NCI-H128 (cell line): ENCODE measurements around the gene TNFAIP3.

Experiments used
- DNase-seq: peaks from one replicate; lab custom pipeline; 2025; ENCODE audit not compliant: unreplicated experiment; lab: John Stamatoyannopoulos, UW

TNFAIP3 gene

DNA sequence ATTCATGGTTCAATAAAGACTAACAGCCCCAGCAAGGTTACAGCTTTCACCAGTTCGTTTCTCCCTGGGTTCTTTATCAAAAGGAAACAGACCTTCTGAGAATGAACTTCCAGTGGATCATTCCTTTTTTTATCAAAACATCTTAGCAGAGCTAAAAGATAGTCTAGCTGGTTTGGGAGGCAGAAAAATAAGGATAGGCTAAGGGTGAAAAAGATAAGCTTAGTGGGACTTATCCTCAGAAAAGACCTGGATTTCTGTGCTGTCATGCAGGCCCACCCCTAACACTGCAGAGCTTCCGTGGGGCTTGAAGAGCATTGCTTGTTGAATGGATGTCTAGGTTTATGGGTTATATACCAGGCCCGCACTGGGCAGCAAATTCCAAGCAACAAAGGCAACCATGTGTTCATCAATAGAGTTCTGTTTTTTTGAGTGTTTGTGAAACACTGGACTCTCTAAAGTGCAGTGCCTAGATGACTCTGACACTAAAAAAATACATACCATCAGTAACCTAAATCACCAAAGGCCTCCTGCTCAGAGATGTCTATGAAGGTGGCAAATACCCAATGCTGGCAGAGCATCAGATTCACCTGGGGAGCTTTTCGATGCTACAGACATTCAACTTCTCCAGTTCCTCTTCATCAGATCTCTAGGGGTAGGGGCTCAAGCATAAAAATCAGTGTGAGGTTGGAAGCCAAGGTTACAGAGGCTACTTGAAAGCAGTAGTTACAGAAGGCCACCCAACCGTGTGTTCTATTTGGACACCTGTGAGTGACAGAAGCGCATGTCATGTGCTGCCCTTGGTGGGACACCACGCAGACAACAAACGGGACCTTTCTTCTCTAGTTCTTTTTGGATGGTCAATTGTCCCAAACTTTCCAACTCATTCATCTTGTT, 53.0 kb downstream of the TNFAIP3 start:
- DNase-seq: no peak

DNA sequence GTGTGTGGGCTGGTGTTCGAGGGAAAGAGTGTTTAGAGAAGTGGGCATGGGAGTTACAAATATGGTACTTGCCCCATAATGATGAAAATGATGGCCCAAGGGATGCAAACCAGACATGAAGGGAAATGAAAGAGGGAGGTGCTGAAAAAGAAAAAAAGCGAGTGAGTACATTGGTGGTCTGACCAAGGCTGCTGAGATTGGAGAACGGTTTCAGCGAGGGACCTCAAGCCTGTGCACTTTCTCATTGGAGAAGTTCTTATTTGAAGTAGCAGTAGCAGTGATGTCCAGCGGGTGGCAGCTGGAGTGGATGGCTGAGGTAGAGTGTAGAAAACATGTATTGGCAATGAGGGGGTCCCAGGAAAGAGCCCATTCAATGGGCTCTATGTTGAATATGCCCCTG, 54.8 kb downstream of the TNFAIP3 start:
- DNase-seq: no peak

- no peak for DNase-seq
Observed at GRCh38 chr6:137923866-137924653, 57.0 kb downstream of the TNFAIP3 start.

DNA sequence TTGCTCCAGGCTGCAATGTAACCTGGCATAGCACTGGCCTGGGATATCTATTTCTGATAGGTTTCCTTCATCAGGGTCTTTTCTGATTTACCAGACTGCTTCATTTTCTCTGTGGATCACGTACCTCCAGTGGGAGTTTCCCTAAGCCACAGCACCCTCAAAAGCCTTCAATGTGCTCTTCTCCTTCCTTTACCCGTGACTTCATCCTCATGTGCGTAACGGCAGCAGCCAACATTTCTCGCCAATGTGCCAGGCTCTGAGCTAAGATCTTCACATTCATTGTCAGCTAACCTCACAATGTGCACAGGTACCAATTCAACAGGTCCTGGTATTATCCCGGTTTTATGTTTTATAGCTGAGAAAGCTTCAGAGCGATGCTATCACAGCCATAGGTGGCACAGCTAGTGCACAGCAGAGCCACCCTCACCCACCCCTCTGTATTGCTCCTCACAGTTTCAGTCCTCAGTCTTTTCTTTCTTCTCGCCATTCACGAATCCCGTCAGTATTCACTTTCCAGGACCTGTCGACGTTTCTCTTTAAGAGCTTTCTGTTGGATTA, 58.2 kb downstream of the TNFAIP3 start:
- no peak for DNase-seq

- no peak for DNase-seq
Observed at GRCh38 chr6:137926207-137926731, 59.2 kb downstream of the TNFAIP3 start.

DNA sequence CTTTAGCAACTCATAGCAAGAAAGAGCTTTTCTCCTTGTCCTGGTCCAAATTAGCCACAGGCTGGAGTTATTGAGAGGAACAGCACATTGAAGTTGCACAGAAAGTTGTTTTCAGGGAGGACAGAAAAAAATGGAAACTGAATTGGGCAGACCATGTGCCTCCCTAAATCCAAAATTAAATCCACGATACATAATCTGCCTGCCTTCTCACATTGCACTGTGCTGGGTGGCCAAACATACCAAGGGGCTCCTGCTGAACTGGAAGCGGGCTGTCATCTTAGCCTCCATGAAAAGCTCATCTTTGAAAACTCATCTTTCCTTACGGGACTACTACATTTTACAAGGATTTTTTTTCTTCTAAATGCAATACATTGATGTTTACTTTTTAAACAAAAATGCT, 59.9 kb downstream of the TNFAIP3 start:
- DNase-seq: no peak

- DNase-seq: no peak
Observed at GRCh38 chr6:137927777-137928218, 60.7 kb downstream of the TNFAIP3 start.

DNA sequence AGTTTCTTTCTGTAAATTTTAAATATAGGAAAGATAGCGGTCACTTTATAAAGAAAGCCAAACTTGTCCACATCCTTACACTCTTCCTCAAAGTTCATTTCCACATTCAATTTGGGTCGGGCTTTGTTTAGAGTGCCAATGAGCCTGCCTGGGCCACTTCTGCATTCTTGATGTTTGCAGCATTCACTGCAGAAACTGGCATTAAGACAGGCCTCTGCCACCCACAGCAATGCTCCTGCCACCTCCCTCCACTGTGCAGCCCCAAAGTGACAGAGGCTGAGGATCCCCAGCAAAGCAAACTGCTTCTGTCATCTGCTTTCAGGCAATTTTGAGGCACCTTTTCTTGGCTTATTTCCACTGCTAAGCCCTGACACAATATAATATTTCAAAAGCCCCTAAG, 61.2 kb downstream of the TNFAIP3 start:
- no peak for DNase-seq

- DNase-seq: no peak
Observed at GRCh38 chr6:137931849-137932465, 64.9 kb downstream of the TNFAIP3 start.
